H1 (cell line): ENCODE results near the gene FGF3. TPM values are rescaled to one million over a fixed set of nuclear protein-coding genes. Genes with fewer than 3 reads are reported as not detected.

Experiments used
- CEBPB ChIP-seq: IDR thresholded peaks from 2 replicates; pipeline ENCODE4 v1.6.1; 2012; ENCODE audit warnings: low read depth, low read length
- POLR2A ChIP-seq, 2 experiments: IDR thresholded peaks; 1 replicate in 1 of 2; 2 replicates in 1 of 2; pipeline ENCODE4 v1.6.1; 2011; ENCODE audit warnings: low read depth in 2 of 2, low read length in 2 of 2, mild to moderate bottlenecking in 2 of 2; ENCODE audit errors: control extremely low read depth in 1 of 2
- SIRT6 ChIP-seq: IDR thresholded peaks from one replicate; pipeline ENCODE4 v1.7.1; 2012; ENCODE audit warnings: low read length, inconsistent platforms
- TAF7 ChIP-seq: optimal IDR thresholded peaks from 2 replicates; pipeline ENCODE3; 2011; ENCODE audit warnings: low read depth, mild to moderate bottlenecking, inconsistent platforms, low read length, moderate library complexity, borderline replicate concordance
- ZNF274 ChIP-seq: IDR thresholded peaks from 2 replicates; pipeline ENCODE4 v1.7.0; 2012; ENCODE audit warnings: low read length, borderline replicate concordance; ENCODE audit errors: extremely low read depth
- polyA plus RNA-seq, 7 experiments: library from polyadenylated mRNA; depleted of rRNA in 3 of 7; stranded (reverse) in 5 of 7; unstranded in 2 of 7; fragments of >200 nt in 5 of 7; fragments of 200-250 nt in 2 of 7; gene quantifications; 1 replicate in 5 of 7; 2 replicates in 1 of 7; 4 replicates in 1 of 7; pipeline versions ENCODE4 v1.2.1 to v1.2.3, GENCODE V29; 2011 to 2013; ENCODE audit warnings: missing spikeins in 2 of 7, mixed read lengths in 2 of 7
- total RNA-seq: library from RNA; stranded (reverse); fragmentation: NEBNext Ultra II Directional; extraction: Animal tissue kit (Norgen Biotek cat#: 25700); gene quantifications from 2 replicates; pipeline ENCODE4 v1.2.1, GENCODE V29; 2021

FGF3 gene
- total and polyA plus RNA-seq, 2 of the 8 experiments (the other 6 are each of a cell fraction or from before 2014, with no cell fraction given) = not detected

- TF ChIP-seq CEBPB (no peak), ZNF274 (no peak), POLR2A (IDR thresholded peaks at IDR 0.05; ENCODE audit: control extremely low read depth in 1 of 2, low read depth in 2 of 2, low read length in 2 of 2) (no peak), SIRT6 (no peak), TAF7 (no peak)
These were observed 35.5 kb upstream of the FGF3 start (continued) for GRCh38 chr11:69854713-69855112.
